Stimulated activated CD4-positive, alpha-beta T cell treated with anti-CD3 and anti-CD28 coated beads, Interleukin-1b, Interleukin-23, amount 100 ng/mL, for 24 hours (primary cell): ENCODE measurements around the gene SLC12A8.

Experiments used
- DNase-seq, 4 experiments: peaks; one replicate each; pipeline ENCODE4 v3.0.0-alpha.2; 2020; ENCODE audit warnings: low read depth in 4 of 4, low spot score in 1 of 4

The SLC12A8 gene

GRCh38 chr3:125140818-125141595 lies 71.5 kb downstream of the SLC12A8 start:
- DNase-seq = no peak

DNA sequence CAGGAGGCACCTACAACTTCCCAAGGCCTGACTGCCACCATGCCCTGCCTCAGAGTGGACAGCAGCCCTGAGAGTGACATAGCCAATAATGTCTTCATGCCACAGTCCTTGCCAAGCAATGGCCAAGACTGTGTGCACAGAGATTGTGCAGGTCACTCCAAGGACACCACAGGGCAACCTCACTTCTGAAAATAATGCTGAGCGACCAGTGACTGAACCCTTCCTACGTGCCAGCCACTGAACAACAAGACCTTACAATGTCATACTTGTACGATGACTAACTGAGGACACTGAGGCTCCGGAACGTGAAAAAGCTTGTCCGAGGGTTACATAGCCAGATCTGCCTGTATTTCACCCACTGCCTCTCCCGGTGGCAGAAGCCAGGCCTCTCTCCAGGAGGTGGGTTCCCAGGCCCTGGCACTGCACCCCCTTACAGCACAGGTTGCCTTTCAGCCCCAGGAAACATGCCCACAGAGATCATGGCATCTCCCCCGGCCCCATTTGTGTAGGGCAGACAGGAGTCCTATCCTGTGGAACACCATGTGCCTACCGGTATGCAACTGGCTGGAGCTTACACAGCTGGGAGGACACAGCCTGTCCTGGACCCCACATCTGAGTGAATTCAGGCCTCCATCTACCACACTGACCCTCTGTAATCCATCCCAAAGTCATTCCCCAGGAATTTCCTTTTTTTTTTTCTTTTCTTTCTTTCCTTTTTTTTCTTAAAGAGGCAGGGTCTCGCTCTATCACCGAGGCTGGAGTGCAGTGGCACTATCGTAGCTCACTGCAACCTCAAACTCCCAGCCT lies 72.3 kb downstream of the SLC12A8 start:
- DNase-seq = no peak

DNA sequence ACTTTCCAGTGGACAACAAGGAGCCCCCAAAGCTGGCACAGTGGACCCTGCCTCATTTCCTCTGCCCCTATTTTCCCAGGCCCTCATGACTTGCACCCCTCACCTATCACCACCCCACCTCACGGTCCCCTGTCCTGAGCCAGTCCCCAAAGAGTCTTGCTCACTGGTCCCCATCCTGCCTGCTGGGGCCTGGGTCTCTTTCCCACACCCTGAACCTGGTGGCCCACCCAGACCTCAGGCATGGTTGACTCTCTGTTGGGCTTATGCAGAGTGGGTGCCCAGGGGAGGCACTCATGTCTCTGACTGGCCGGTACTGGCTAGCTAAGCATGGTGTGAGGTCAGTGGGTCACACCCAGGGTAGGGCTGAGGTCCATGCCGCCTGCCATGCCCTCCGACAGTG lies 73.2 kb downstream of the SLC12A8 start:
- DNase-seq = no peak

GRCh38 chr3:125137358-125138033 lies 75.1 kb downstream of the SLC12A8 start:
- no peak for DNase-seq

DNA sequence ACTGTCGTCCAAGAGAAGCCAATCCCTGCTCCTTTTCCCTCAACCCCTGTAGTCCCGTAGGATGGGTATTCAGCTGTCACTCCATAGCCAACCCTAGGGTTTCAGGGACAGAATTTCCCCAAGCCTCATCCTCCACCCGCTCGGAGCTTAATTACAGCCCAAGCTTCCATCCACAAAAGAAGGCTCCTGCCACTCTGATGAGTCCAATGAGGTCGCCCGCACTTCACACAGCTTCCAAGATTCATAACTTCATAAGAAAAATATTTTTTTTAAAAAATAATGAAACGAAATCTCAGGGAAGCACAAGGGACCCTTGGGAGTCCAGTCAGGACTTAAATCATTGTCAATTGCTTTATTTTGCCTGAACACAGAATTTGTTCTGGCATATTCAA lies 75.6 kb downstream of the SLC12A8 start:
- DNase-seq = no peak

GRCh38 chr3:125136515-125136914 lies 76.0 kb downstream of the SLC12A8 start:
- DNase-seq = no peak

GRCh38 chr3:125134952-125135351 lies 77.6 kb downstream of the SLC12A8 start:
- no peak for DNase-seq

GRCh38 chr3:125132815-125133214 lies 79.7 kb downstream of the SLC12A8 start:
- no peak for DNase-seq

GRCh38 chr3:125129512-125129997 lies 83.0 kb downstream of the SLC12A8 start:
- no peak for DNase-seq

GRCh38 chr3:125128861-125129501 lies 83.6 kb downstream of the SLC12A8 start:
- DNase-seq = no peak

GRCh38 chr3:125126323-125126722 lies 86.2 kb downstream of the SLC12A8 start:
- DNase-seq = no peak

GRCh38 chr3:125125821-125126245 lies 86.7 kb downstream of the SLC12A8 start:
- peak in 1 of 4 experiments; percentile 21 for DNase-seq

DNA sequence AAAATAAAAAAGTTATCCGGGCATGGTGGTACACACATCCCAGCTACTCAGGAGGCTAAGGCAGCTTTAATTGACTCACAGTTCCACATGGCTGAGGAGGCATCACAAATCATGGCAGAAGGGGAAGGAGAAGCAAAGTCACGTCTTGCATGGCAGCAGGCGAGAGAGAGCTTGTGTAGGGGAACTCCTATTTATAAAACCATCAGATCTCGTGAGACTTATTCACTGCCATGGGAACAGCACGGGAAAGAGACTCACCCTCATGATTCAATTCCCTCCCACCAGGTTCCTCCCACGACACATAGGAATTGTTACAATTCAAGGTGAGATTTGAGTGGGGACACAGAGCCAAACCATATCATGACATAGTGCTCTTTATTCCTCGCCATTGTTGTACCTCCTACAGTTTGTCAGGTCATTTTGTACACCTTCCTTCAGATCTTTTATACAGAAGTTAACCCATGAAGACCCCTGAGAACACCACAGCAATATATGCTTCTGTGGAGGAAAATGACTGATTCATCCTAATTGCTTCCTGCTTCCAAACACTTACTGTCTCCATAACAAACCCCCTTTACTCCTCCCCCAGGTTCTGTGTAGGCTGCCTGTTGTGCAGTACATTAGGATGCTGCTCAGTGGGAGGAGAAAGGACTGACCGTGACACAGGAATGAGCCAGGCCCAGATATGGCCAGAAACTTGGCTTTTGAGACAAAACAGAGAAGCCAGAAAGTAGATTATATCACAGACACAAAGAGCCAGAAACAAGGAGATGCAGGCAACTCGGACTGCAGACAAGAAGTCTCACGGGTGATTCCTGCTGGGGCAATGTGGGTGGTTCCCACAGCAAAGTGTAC lies 88.9 kb downstream of the SLC12A8 start:
- DNase-seq = no peak

- DNase-seq = no peak
Observed at GRCh38 chr3:125121246-125122010, 91.1 kb downstream of the SLC12A8 start.

- no peak for DNase-seq
Observed at GRCh38 chr3:125120379-125121122, 92.0 kb downstream of the SLC12A8 start.

- DNase-seq = no peak
Observed at GRCh38 chr3:125119752-125120378, 92.7 kb downstream of the SLC12A8 start.

GRCh38 chr3:125118600-125118999 lies 93.9 kb downstream of the SLC12A8 start:
- DNase-seq = no peak

- DNase-seq = no peak
Observed at GRCh38 chr3:125117631-125118191, 94.8 kb downstream of the SLC12A8 start.
